Measurements from ENCODE around the gene FXYD5.

FXYD5 gene

DNA sequence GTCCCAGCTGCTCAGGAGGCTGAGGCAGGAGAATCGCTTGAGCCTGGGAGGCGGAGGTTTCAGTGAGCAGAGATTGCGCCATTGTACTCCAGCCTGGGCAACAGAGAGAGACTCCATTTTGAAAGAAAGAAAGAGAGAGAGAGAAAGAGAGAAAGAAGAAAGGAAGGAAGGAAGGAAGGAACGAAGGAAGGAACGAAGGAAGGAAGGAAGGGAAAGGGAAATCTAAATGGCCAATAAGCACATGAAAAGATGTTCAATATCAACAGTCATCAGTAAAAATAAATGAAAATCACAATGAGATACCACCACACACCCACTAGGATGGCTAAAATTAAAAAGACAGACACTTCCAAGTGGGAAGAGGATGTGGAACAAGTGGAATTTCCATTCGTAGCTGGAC is 19.7 kb downstream of the FXYD5 start (continued):
- TF ChIP-seq, protein P1, sequence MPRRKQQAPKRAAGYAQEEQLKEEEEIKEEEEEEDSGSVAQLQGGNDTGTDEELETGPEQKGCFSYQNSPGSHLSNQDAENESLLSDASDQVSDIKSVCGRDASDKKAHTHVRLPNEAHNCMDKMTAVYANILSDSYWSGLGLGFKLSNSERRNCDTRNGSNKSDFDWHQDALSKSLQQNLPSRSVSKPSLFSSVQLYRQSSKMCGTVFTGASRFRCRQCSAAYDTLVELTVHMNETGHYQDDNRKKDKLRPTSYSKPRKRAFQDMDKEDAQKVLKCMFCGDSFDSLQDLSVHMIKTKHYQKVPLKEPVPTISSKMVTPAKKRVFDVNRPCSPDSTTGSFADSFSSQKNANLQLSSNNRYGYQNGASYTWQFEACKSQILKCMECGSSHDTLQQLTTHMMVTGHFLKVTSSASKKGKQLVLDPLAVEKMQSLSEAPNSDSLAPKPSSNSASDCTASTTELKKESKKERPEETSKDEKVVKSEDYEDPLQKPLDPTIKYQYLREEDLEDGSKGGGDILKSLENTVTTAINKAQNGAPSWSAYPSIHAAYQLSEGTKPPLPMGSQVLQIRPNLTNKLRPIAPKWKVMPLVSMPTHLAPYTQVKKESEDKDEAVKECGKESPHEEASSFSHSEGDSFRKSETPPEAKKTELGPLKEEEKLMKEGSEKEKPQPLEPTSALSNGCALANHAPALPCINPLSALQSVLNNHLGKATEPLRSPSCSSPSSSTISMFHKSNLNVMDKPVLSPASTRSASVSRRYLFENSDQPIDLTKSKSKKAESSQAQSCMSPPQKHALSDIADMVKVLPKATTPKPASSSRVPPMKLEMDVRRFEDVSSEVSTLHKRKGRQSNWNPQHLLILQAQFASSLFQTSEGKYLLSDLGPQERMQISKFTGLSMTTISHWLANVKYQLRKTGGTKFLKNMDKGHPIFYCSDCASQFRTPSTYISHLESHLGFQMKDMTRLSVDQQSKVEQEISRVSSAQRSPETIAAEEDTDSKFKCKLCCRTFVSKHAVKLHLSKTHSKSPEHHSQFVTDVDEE (CRISPR knock-in tag; IDR thresholded peaks at IDR 0.05), result no peak
- TF ChIP-seq CSDC2 (CRISPR knock-in tag; IDR thresholded peaks at IDR 0.05) (no peak), ESRRG (CRISPR knock-in tag; IDR thresholded peaks at IDR 0.05) (no peak), ZNF565 (CRISPR knock-in tag; conservative IDR thresholded peaks at IDR 0.05; ENCODE audit: low read depth) (no peak), SNAI2 (CRISPR knock-in tag; IDR thresholded peaks at IDR 0.05) (no peak), ZC3H10 (CRISPR knock-in tag; IDR thresholded peaks at IDR 0.05) (no peak)

DNA sequence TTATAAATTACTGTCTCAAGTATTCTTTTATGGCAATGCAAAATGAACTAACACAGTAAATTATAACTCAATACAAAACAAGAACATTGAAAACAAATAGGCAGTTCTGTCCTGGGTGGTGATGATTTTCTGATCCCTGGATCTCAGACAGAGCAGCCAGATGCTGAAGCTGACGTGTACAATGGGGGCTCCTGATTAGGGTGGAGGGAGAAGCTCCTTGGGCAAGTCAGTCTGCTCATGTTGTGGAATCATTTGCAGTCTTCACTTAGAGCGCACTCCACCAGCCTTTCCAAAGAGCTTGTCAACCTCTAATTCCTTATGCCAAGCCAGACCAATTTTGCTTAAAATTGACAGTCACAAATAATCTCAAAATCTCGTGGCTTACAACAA is 21.6 kb downstream of the FXYD5 start:
- no peak for TF ChIP-seq ZFP3 (CRISPR knock-in tag; IDR thresholded peaks at IDR 0.05)
- TF ChIP-seq ESRRG (CRISPR knock-in tag; IDR thresholded peaks at IDR 0.05), result no peak
- no peak for TF ChIP-seq CSDC2 (CRISPR knock-in tag; IDR thresholded peaks at IDR 0.05)
- TF ChIP-seq RARB (CRISPR knock-in tag; IDR thresholded peaks at IDR 0.05), result no peak
- TF ChIP-seq BACH2 (CRISPR knock-in tag; IDR thresholded peaks at IDR 0.05; ENCODE audit: borderline replicate concordance), result no peak
- TF ChIP-seq PPARA (CRISPR knock-in tag; IDR thresholded peaks at IDR 0.05; ENCODE audit: borderline replicate concordance), result no peak
- no peak for TF ChIP-seq ZFP30 (CRISPR knock-in tag; IDR thresholded peaks at IDR 0.05)
- no peak for ATAC-seq

DNA sequence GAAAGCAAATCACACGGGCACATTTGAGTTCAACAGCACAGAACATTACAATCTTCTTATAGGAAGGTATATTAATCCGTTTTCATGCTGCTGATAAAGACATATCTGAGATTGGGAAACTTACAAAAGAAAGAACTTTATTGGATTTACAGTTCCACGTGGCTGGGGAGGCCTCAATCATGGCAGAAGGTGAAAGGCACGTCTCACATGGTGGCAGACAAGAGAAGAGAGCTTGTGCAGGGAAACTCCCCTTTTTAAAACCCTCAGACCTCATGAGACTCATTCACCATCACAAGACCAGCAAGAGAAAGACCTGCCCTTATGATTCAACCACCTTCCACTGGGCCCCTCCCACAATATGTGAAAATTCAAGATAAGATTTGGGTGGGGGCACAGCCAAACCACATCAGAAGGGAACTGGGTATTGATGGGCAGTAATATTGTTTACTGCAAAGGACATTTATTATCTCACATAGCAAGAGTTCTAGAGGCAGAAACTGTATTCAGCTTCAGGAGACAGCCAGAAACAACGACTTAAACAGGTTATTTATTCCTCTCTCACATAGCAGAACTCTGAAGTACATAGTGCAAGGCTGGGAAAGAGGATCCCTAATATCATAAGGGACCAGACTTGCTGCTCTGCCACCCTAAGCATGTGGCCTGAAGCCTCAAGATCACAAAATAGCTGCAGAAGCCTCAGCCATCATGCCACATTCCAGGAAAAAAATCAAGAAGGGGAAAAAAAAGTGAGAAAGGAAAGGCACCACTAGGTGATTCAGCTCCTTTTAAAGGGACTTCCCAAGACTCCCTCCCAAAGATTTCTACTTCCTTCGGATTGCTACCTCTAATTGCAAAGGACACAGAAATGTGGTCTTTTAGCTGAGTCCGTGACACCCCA is 23.1 kb downstream of the FXYD5 start:
- ATAC-seq, result no peak
- TF ChIP-seq GLIS3 (CRISPR knock-in tag; IDR thresholded peaks at IDR 0.05) (no peak), ZNF565 (CRISPR knock-in tag; conservative IDR thresholded peaks at IDR 0.05; ENCODE audit: low read depth) (no peak), BACH2 (CRISPR knock-in tag; IDR thresholded peaks at IDR 0.05; ENCODE audit: borderline replicate concordance) (no peak), SNAI2 (CRISPR knock-in tag; IDR thresholded peaks at IDR 0.05) (no peak), ISL1 (CRISPR knock-in tag; IDR thresholded peaks at IDR 0.05) (no peak)

DNA sequence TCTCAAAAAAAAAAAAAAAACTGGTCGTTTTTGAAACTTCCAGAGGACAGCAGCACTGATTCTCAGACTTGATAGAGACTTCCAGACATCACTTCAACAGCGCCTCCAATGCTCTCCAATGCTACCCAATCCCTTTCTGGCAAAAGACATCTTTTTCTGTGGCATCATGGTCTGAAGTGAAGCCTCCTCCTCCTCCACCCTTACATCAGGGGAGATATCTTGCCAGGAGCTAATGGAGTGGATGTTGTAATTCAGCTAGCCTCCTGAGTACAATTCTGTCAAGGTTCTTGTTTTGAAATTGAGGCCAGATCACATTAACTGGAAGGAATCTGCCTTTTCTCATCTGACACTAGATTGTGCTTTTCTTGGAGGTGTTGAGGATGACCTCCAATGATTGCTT is 24.2 kb downstream of the FXYD5 start:
- ATAC-seq, result no peak
- TF ChIP-seq, protein P2, sequence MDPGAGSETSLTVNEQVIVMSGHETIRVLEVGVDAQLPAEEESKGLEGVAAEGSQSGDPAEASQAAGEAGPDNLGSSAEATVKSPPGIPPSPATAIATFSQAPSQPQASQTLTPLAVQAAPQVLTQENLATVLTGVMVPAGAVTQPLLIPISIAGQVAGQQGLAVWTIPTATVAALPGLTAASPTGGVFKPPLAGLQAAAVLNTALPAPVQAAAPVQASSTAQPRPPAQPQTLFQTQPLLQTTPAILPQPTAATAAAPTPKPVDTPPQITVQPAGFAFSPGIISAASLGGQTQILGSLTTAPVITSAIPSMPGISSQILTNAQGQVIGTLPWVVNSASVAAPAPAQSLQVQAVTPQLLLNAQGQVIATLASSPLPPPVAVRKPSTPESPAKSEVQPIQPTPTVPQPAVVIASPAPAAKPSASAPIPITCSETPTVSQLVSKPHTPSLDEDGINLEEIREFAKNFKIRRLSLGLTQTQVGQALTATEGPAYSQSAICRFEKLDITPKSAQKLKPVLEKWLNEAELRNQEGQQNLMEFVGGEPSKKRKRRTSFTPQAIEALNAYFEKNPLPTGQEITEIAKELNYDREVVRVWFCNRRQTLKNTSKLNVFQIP (CRISPR knock-in tag; IDR thresholded peaks at IDR 0.05; ENCODE audit: borderline replicate concordance, low read depth), result no peak
- TF ChIP-seq ZC3H10 (CRISPR knock-in tag; IDR thresholded peaks at IDR 0.05) (no peak), ESRRG (CRISPR knock-in tag; IDR thresholded peaks at IDR 0.05) (no peak), BACH2 (CRISPR knock-in tag; IDR thresholded peaks at IDR 0.05; ENCODE audit: borderline replicate concordance) (no peak), TCF4 (CRISPR knock-in tag; IDR thresholded peaks at IDR 0.05; ENCODE audit: borderline replicate concordance) (no peak), TOX (CRISPR knock-in tag; IDR thresholded peaks at IDR 0.05; ENCODE audit: borderline replicate concordance) (no peak), RARB (CRISPR knock-in tag; IDR thresholded peaks at IDR 0.05) (no peak), ISL1 (CRISPR knock-in tag; IDR thresholded peaks at IDR 0.05) (no peak), GLIS3 (CRISPR knock-in tag; IDR thresholded peaks at IDR 0.05) (no peak), CSDC2 (CRISPR knock-in tag; IDR thresholded peaks at IDR 0.05) (no peak), ZFP30 (CRISPR knock-in tag; IDR thresholded peaks at IDR 0.05) (no peak), PPARA (CRISPR knock-in tag; IDR thresholded peaks at IDR 0.05; ENCODE audit: borderline replicate concordance) (no peak), OSR1 (CRISPR knock-in tag; IDR thresholded peaks at IDR 0.05) (no peak)
- TF ChIP-seq, protein P3, sequence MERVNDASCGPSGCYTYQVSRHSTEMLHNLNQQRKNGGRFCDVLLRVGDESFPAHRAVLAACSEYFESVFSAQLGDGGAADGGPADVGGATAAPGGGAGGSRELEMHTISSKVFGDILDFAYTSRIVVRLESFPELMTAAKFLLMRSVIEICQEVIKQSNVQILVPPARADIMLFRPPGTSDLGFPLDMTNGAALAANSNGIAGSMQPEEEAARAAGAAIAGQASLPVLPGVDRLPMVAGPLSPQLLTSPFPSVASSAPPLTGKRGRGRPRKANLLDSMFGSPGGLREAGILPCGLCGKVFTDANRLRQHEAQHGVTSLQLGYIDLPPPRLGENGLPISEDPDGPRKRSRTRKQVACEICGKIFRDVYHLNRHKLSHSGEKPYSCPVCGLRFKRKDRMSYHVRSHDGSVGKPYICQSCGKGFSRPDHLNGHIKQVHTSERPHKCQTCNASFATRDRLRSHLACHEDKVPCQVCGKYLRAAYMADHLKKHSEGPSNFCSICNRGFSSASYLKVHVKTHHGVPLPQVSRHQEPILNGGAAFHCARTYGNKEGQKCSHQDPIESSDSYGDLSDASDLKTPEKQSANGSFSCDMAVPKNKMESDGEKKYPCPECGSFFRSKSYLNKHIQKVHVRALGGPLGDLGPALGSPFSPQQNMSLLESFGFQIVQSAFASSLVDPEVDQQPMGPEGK (CRISPR knock-in tag; IDR thresholded peaks at IDR 0.05; ENCODE audit: borderline replicate concordance), result no peak
- TF ChIP-seq, protein P4, sequence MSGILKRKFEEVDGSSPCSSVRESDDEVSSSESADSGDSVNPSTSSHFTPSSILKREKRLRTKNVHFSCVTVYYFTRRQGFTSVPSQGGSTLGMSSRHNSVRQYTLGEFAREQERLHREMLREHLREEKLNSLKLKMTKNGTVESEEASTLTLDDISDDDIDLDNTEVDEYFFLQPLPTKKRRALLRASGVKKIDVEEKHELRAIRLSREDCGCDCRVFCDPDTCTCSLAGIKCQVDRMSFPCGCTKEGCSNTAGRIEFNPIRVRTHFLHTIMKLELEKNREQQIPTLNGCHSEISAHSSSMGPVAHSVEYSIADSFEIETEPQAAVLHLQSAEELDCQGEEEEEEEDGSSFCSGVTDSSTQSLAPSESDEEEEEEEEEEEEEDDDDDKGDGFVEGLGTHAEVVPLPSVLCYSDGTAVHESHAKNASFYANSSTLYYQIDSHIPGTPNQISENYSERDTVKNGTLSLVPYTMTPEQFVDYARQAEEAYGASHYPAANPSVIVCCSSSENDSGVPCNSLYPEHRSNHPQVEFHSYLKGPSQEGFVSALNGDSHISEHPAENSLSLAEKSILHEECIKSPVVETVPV (CRISPR knock-in tag; IDR thresholded peaks at IDR 0.05), result no peak

All from SK-N-SH treated with all-trans-retinoic acid at 6 μM for 48 hours (cell line).